OCI-LY1 (cell line): ENCODE results near the gene ASXL2.

Experiments
- CTCF ChIP-seq: fragments of 200-600 bp; sonication (generic), shearing (Covaris generic); IDR thresholded peaks from 2 replicates; pipeline ENCODE4 v1.5.1; 2017; ENCODE audit warnings: mild to moderate bottlenecking, antibody characterized with exemption, low read length, moderate library complexity, mixed read lengths
- EZH2 ChIP-seq: fragments of 200-600 bp; sonication (generic), shearing (Covaris generic); IDR thresholded peaks from 2 replicates; pipeline ENCODE4 v1.8.0; 2017; ENCODE audit warnings: borderline replicate concordance, mixed run types, mild to moderate bottlenecking, antibody characterized with exemption, low read length, moderate library complexity, mixed read lengths

DNA sequence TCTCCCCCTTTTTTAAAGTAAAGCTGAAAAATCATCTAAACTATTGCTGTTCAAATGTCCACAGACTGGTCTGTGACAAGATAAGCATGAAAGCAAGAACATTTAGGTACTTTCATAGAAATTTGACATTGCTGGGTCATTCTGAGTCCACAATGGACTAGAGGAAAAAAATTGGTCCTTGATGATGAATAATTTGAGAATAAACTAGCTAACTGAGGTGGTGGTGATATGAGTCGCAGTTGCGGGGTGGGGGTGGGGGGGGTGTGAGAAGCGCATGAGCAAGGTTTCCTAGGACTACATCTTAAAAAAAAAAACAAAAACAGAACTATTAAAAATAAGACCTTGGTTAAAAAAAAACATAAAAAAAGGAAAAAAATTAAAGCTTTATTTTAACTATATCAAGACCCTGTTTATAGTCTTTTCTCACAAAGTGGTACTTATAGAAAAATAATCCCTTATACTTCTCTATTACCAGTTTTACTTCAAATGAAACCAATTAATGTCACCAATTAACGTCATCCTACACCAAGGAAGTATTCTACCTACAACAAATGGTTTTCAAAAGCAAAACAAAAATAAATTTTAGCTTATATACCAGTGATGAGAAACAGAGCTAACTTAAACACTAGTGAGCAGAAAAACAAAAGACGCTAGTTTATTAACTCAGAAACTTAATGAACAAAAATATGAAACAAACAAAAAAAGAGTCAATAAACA lies 88.1 kb downstream of the ASXL2 start:
- TF ChIP-seq CTCF (no peak), EZH2 (no peak)
